PC-3 (cell line): ENCODE measurements around the gene NFAT5. TPM values are rescaled to one million over a fixed set of nuclear protein-coding genes. Genes with fewer than 3 reads are reported as not detected.

Source experiments
- ATAC-seq: fragments of 200-7000 bp; cut with Tn5 transposase; 2 replicates; pipeline ENCODE4 v1.9.1; 2020; ENCODE audit warnings: mild to moderate bottlenecking, moderate library complexity
- BruUV-seq: library from RNA; stranded (reverse); fragments of 400-500 nt; replicated peaks from 2 replicates; lab custom pipeline; 2021; lab: Mats Ljungman, UMichigan
- CTCF ChIA-PET: fragments of 300-600 bp; sonication (Branson Sonifier 250); formaldehyde crosslinking; loops from one replicate; lab custom pipeline; 2022; ENCODE audit warnings: antibody characterized with exemption; lab: Charles Lee
- POLR2A ChIA-PET: fragments of 300-600 bp; sonication (Branson Sonifier 250); formaldehyde crosslinking; loops from one replicate; lab custom pipeline; 2022; ENCODE audit warnings: antibody characterized with exemption; ENCODE audit not compliant: unreplicated experiment; lab: Charles Lee
- DNase-seq: peaks from one replicate; pipeline ENCODE4 v3.0.0-alpha.2; 2015
- H2AFZ ChIP-seq: fragments of 300-600 bp; sonication (generic); 2 replicates; pipeline ENCODE4 v1.6.0; 2016; ENCODE audit warnings: antibody characterized with exemption, low read length
- H3F3A ChIP-seq: fragments of 300-600 bp; sonication (generic); one replicate; pipeline ENCODE4 v1.6.0; 2017; ENCODE audit warnings: antibody characterized with exemption, low read length, control low read depth, mild to moderate bottlenecking; ENCODE audit not compliant: unreplicated experiment
- H3K27ac ChIP-seq: fragments of 300-600 bp; sonication (generic); 2 replicates; pipeline ENCODE4 v1.5.1; 2016; ENCODE audit warnings: mild to moderate bottlenecking, low read length
- H3K27me3 ChIP-seq: fragments of 300-600 bp; sonication (generic); 2 replicates; pipeline ENCODE4 v1.6.1; 2016; ENCODE audit warnings: low read length, mixed read lengths
- H3K36me3 ChIP-seq: fragments of 300-600 bp; sonication (generic); 2 replicates; pipeline ENCODE4 v1.6.1; 2016; ENCODE audit warnings: low read depth, mixed run types, low read length, mixed read lengths
- H3K4me1 ChIP-seq: fragments of 300-600 bp; sonication (generic); 2 replicates; pipeline ENCODE4 v1.5.1; 2016; ENCODE audit warnings: low read length; ENCODE audit not compliant: insufficient read depth
- H3K4me2 ChIP-seq: fragments of 300-600 bp; sonication (generic); 2 replicates; pipeline ENCODE4 v1.6.0; 2016; ENCODE audit warnings: low read length
- H3K4me3 ChIP-seq: fragments of 300-600 bp; sonication (generic); 2 replicates; pipeline ENCODE4 v1.5.1; 2016; ENCODE audit warnings: mild to moderate bottlenecking, low read length, mixed read lengths
- H3K79me2 ChIP-seq: fragments of 300-600 bp; sonication (generic); 2 replicates; pipeline ENCODE4 v1.6.1; 2017; ENCODE audit warnings: low read length, mixed read lengths
- H3K9ac ChIP-seq: fragments of 300-600 bp; sonication (generic); 2 replicates; pipeline ENCODE4 v1.6.0; 2016; ENCODE audit warnings: mild to moderate bottlenecking, low read length
- H3K9me2 ChIP-seq: fragments of 300-600 bp; sonication (generic); replicated peaks from 2 replicates; pipeline ENCODE4 v1.6.1; 2016; ENCODE audit warnings: mixed run types, low read length, mixed read lengths
- H3K9me3 ChIP-seq: fragments of 300-600 bp; sonication (generic); 2 replicates; pipeline ENCODE4 v1.6.1; 2016; ENCODE audit warnings: low read length, mixed read lengths
- H4K20me1 ChIP-seq: fragments of 300-600 bp; sonication (generic); 2 replicates; pipeline ENCODE4 v1.6.1; 2016; ENCODE audit warnings: low read length, mixed read lengths
- EZH2 ChIP-seq: fragments of 300-600 bp; sonication (generic); IDR thresholded peaks from one replicate; pipeline ENCODE4 v1.6.1; 2017; ENCODE audit warnings: antibody characterized with exemption, mild to moderate bottlenecking, low read length; ENCODE audit not compliant: unreplicated experiment
- EZH2phosphoT487 ChIP-seq: fragments of 300-600 bp; sonication (generic); IDR thresholded peaks from 2 replicates; pipeline ENCODE4 v1.6.1; 2018; ENCODE audit warnings: mild to moderate bottlenecking, antibody characterized with exemption, low read length, borderline replicate concordance
- intact Hi-C: fragments of 100-400 bp; cut with micrococcal nuclease; formaldehyde crosslinking; loops from 2 replicates; pipeline ENCODE4 v1.9.0; 2023
- total RNA-seq: library from RNA; depleted of rRNA; stranded (reverse); fragments of >200 nt; gene quantifications from 2 replicates; pipeline ENCODE4 v1.2.3, GENCODE V29; 2014
- TF ChIP-seq, protein P1 (sequence below): fragments of 300-600 bp; sonication (generic); conservative IDR thresholded peaks from 2 replicates; pipeline ENCODE4 v1.5.1; 2017; ENCODE audit warnings: antibody characterized with exemption, low read depth, mild to moderate bottlenecking, low read length

NFAT5 gene
- total RNA-seq, 1 experiment from 2014 or later: 11.4 TPM

DNA sequence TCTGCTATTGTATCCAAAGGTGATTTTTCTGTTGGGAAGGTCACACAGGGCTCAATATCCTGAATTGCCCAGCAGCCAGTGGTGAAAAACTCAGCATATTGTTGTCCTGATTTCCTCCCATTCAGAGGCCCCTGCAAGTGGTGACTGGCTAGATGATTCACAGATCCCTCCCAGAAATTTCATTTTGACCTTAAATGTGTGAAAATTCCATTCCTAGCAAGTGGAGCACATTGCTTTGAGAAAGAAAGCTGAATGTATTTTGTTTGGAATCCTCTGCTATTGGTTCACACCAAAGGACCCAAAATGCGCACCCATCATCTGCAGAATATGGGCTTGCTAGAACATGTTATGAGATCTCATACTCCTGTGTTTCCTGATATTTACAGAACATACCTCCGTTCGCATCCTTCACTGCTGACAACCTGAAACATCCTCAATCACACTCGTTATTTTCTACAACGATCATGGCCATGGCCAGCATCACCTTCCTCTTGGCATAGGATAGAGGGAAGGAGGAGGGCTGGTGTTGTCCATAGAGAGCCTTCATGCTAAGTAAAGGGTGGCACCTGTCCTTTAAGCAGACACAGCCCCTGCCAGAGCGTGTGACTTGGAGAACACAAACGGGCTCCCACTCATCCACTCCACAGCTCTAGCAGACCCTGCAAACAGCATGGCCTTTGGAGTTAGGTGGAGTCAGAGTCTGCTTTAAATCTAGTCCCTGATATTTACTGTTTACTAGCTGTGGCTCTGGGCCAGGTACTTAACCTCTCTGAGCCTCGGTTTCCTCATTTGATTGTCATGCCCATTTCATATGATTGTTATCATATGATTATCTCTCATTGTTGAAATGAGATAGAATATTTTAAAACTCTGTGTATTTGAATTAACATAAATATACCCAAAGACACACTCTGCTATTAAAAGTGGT lies 30.4 kb upstream of the NFAT5 start:
- ATAC-seq: no peak
- BruUV-seq: no TSS peak
- no peak overlapping the region for H3K4me3 ChIP-seq
- H3K4me1 ChIP-seq: peaks cover 8% of the 10 kb centered on the region
- no peaks in the 10 kb centered on the region for H3K79me2 ChIP-seq
- intact Hi-C loops: loop anchor here (10.0 kb wide), 1 partner anchor 71 kb away; no protein-coding TSS in a partner anchor
- H3F3A ChIP-seq: no peaks in the 10 kb centered on the region
- H3K36me3 ChIP-seq: no peaks in the 10 kb centered on the region
- no peak overlapping the region for H2AFZ ChIP-seq
- H3K27me3 ChIP-seq: no peaks in the 10 kb centered on the region
- H3K9me3 ChIP-seq: no peaks in the 10 kb centered on the region
- DNase-seq: no peak
- POLR2A ChIA-PET: no interaction called here
- no peak overlapping the region for H3K9ac ChIP-seq
- CTCF ChIA-PET: no interaction called here
- no peaks in the 10 kb centered on the region for H4K20me1 ChIP-seq
- H3K27ac ChIP-seq: no peak overlapping the region
- H3K9me2 ChIP-seq: no peaks in the 10 kb centered on the region
- TF ChIP-seq, protein P1, sequence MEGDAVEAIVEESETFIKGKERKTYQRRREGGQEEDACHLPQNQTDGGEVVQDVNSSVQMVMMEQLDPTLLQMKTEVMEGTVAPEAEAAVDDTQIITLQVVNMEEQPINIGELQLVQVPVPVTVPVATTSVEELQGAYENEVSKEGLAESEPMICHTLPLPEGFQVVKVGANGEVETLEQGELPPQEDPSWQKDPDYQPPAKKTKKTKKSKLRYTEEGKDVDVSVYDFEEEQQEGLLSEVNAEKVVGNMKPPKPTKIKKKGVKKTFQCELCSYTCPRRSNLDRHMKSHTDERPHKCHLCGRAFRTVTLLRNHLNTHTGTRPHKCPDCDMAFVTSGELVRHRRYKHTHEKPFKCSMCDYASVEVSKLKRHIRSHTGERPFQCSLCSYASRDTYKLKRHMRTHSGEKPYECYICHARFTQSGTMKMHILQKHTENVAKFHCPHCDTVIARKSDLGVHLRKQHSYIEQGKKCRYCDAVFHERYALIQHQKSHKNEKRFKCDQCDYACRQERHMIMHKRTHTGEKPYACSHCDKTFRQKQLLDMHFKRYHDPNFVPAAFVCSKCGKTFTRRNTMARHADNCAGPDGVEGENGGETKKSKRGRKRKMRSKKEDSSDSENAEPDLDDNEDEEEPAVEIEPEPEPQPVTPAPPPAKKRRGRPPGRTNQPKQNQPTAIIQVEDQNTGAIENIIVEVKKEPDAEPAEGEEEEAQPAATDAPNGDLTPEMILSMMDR: no peak
- no peak for TF ChIP-seq EZH2
- TF ChIP-seq EZH2phosphoT487: no peak
- no peak overlapping the region for H3K4me2 ChIP-seq

DNA sequence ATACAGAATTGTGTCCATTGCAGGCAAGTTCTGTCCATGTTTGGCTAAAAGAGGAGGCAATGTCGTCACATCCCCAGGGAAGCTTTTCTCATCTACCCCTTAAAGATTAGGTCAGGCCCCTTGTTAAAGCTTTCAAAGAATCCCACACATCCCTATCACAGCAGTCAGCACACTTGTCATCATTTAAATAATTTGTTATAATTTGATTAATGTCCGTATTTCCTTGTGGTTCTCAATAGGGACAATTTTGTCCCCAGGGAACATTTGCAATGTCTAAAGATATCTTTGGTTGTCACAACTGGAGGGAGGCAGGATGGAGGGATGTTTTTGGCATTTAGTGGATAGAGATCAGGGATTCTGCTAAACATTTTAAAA lies 28.1 kb upstream of the NFAT5 start:
- Histone ChIP-seq H3K79me2 (no peaks in the 10 kb centered on the region), H3K4me3 (no peak overlapping the region), H3K36me3 (no peaks in the 10 kb centered on the region), H3K4me2 (no peak overlapping the region), H4K20me1 (no peaks in the 10 kb centered on the region), H2AFZ (no peak overlapping the region), H3F3A (no peaks in the 10 kb centered on the region), H3K9ac (no peak overlapping the region), H3K9me3 (no peaks in the 10 kb centered on the region), H3K9me2 (no peaks in the 10 kb centered on the region), H3K27ac (no peak overlapping the region), H3K4me1 (no peaks in the 10 kb centered on the region), H3K27me3 (no peaks in the 10 kb centered on the region)
- DNase-seq (no peak), ATAC-seq (no peak)
- TF ChIP-seq EZH2: no peak
- TF ChIP-seq, protein P1: no peak
- TF ChIP-seq EZH2phosphoT487: no peak
- POLR2A ChIA-PET: interaction anchor here (0.6 kb wide), 1 partner anchor 27 kb away, joined by 3 read pairs; no protein-coding TSS in a partner anchor
- intact Hi-C loops: loop anchor here (10.0 kb wide), 1 partner anchor 73 kb away; no protein-coding TSS in a partner anchor
- CTCF ChIA-PET: no interaction called here
- no TSS peak for BruUV-seq

DNA sequence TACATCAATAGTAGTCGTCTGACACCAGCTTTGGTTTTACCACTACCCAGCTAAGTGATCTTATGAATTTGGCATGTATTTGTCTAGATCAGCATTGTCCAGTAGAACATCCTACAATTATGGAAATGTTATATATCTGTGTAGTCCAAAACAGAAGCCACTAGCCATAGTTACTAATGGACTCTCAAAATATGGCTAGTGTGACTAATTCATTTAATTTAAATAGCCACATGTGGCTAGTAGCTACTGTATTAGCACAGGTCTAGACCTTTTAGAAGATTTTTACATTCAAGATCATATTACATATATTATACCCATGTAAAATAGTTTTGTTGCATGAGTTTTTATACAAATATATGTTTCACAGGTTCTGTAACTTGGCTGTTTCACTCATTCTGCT lies 27.0 kb upstream of the NFAT5 start:
- no TSS peak for BruUV-seq
- DNase-seq (no peak), ATAC-seq (no peak)
- H3K9me2 ChIP-seq: no peaks in the 10 kb centered on the region
- intact Hi-C loops: loop anchor here (10.0 kb wide), 1 partner anchor 74 kb away; no protein-coding TSS in a partner anchor
- H3K4me3 ChIP-seq: no peak overlapping the region
- ChIA-PET CTCF (no interaction called here), POLR2A (no interaction called here)
- TF ChIP-seq EZH2: no peak
- TF ChIP-seq, protein P1: no peak
- TF ChIP-seq EZH2phosphoT487: no peak
- no peaks in the 10 kb centered on the region; the same call in 1 of the 2 replicates for H3K4me1 ChIP-seq
- H3K36me3 ChIP-seq: no peaks in the 10 kb centered on the region
- H3K9me3 ChIP-seq: no peaks in the 10 kb centered on the region
- H4K20me1 ChIP-seq: no peaks in the 10 kb centered on the region
- no peaks in the 10 kb centered on the region for H3F3A ChIP-seq
- no peaks in the 10 kb centered on the region for H3K27me3 ChIP-seq
- no peak overlapping the region for H3K27ac ChIP-seq
- H2AFZ ChIP-seq: no peak overlapping the region
- H3K9ac ChIP-seq: no peak overlapping the region
- H3K79me2 ChIP-seq: no peaks in the 10 kb centered on the region
- no peak overlapping the region for H3K4me2 ChIP-seq
